WTC11 (cell line): ENCODE measurements around the gene SDHAF2. TPM values are rescaled to one million over a fixed set of nuclear protein-coding genes. Genes with fewer than 3 reads are reported as not detected.

ENCODE experiments used
- ATAC-seq: fragments of 200-7000 bp; cut with Tn5 transposase; 2 replicates; pipeline ENCODE4 v1.10.0; 2021; ENCODE audit warnings: mild to moderate bottlenecking, moderate library complexity
- CTCF ChIA-PET: fragments of 300-600 bp; sonication (Branson Sonifier 250); formaldehyde crosslinking; loops from one replicate; lab custom pipeline; 2021; ENCODE audit warnings: antibody characterized with exemption; lab: Charles Lee
- POLR2A ChIA-PET: fragments of 350-600 bp; sonication (Branson Sonifier 250); formaldehyde crosslinking; loops from one replicate; lab custom pipeline; 2021; ENCODE audit warnings: antibody characterized with exemption; lab: Charles Lee
- DNase-seq: peaks from one replicate; pipeline ENCODE4 v3.0.0; 2021; ENCODE audit warnings: low spot score
- H3K27ac Mint-ChIP-seq: 2 replicates; pipeline ENCODE4 v1.8.0; 2021; ENCODE audit warnings: mixed read lengths
- H3K27me3 Mint-ChIP-seq: 2 replicates; pipeline ENCODE4 v1.8.0; 2021; ENCODE audit warnings: low read depth, mild to moderate bottlenecking, moderate library complexity, mixed read lengths
- H3K36me3 Mint-ChIP-seq: 2 replicates; pipeline ENCODE4 v1.8.0; 2021; ENCODE audit warnings: mixed read lengths
- H3K4me1 Mint-ChIP-seq: 2 replicates; pipeline ENCODE4 v1.8.0; 2022; ENCODE audit warnings: mixed read lengths
- H3K4me3 Mint-ChIP-seq: 2 replicates; pipeline ENCODE4 v1.8.0; 2021; ENCODE audit warnings: mild to moderate bottlenecking, moderate library complexity, mixed read lengths
- H3K9me3 Mint-ChIP-seq: 2 replicates; pipeline ENCODE4 v1.8.0; 2021; ENCODE audit warnings: mixed read lengths
- ATF2 ChIP-seq: sonication (generic); formaldehyde crosslinking; IDR thresholded peaks from 2 replicates; pipeline ENCODE4 v1.8.1; 2022; ENCODE audit warnings: low read depth, missing genetic modification reagents, borderline replicate concordance
- CBFB ChIP-seq: sonication (generic); formaldehyde crosslinking; IDR thresholded peaks from 2 replicates; pipeline ENCODE4 v1.8.1; 2022; ENCODE audit warnings: mild to moderate bottlenecking, low read depth, missing genetic modification reagents
- CREB1 ChIP-seq: sonication (generic); formaldehyde crosslinking; IDR thresholded peaks from 2 replicates; pipeline ENCODE4 v1.8.0; 2023; ENCODE audit warnings: mild to moderate bottlenecking, missing genetic modification reagents
- FOXJ3 ChIP-seq: sonication (generic); formaldehyde crosslinking; IDR thresholded peaks from 2 replicates; pipeline ENCODE4 v1.9.0; 2021; ENCODE audit warnings: missing genetic modification reagents, mild to moderate bottlenecking, borderline replicate concordance
- FOXK1 ChIP-seq: sonication (generic); formaldehyde crosslinking; IDR thresholded peaks from 2 replicates; pipeline ENCODE4 v1.8.0; 2022; ENCODE audit warnings: mild to moderate bottlenecking, moderate library complexity, missing genetic modification reagents
- GRHL2 ChIP-seq: fragments of 250-450 bp; sonication (Bioruptor Pico); IDR thresholded peaks from 2 replicates; pipeline ENCODE4 v1.8.0; 2022; ENCODE audit warnings: mild to moderate bottlenecking, moderate library complexity; ENCODE audit not compliant: insufficient replicate concordance, severe bottlenecking
- GTF2I ChIP-seq: fragments of 250-450 bp; sonication (Bioruptor Pico); conservative IDR thresholded peaks from 2 replicates; pipeline ENCODE4 v1.4.0; 2021; ENCODE audit warnings: mild to moderate bottlenecking
- KAT7 ChIP-seq: sonication (generic); formaldehyde crosslinking; IDR thresholded peaks from 2 replicates; pipeline ENCODE4 v1.8.1; 2023; ENCODE audit warnings: missing genetic modification reagents, mild to moderate bottlenecking, borderline replicate concordance
- MYBL2 ChIP-seq: sonication (generic); formaldehyde crosslinking; IDR thresholded peaks from 2 replicates; pipeline ENCODE4 v1.8.1; 2023; ENCODE audit warnings: mild to moderate bottlenecking, moderate library complexity, missing genetic modification reagents
- PREB ChIP-seq: sonication (generic); formaldehyde crosslinking; IDR thresholded peaks from 2 replicates; pipeline ENCODE4 v1.8.1; 2022; ENCODE audit warnings: mild to moderate bottlenecking, missing genetic modification reagents, moderate library complexity, borderline replicate concordance
- RELA ChIP-seq: sonication (generic); formaldehyde crosslinking; IDR thresholded peaks from 2 replicates; pipeline ENCODE4 v1.8.1; 2022; ENCODE audit warnings: missing genetic modification reagents, mild to moderate bottlenecking, borderline replicate concordance
- RORB ChIP-seq: fragments of 250-450 bp; sonication (Bioruptor Pico); IDR thresholded peaks from 2 replicates; pipeline ENCODE4 v1.9.0; 2021; ENCODE audit warnings: mild to moderate bottlenecking
- SOX15 ChIP-seq: fragments of 250-450 bp; sonication (Bioruptor Pico); IDR thresholded peaks from 2 replicates; pipeline ENCODE4 v1.9.0; 2021; ENCODE audit warnings: mild to moderate bottlenecking
- TEAD1 ChIP-seq: sonication (generic); formaldehyde crosslinking; IDR thresholded peaks from 2 replicates; pipeline ENCODE4 v1.8.0; 2022; ENCODE audit warnings: mild to moderate bottlenecking, missing genetic modification reagents
- TP53 ChIP-seq: sonication (generic); formaldehyde crosslinking; IDR thresholded peaks from 2 replicates; pipeline ENCODE4 v1.8.1; 2023; ENCODE audit warnings: mild to moderate bottlenecking, missing genetic modification reagents
- ZBTB21 ChIP-seq: sonication (generic); formaldehyde crosslinking; IDR thresholded peaks from 2 replicates; pipeline ENCODE4 v1.8.1; 2023; ENCODE audit warnings: mild to moderate bottlenecking, missing genetic modification reagents, borderline replicate concordance
- ZNF138 ChIP-seq: sonication (generic); formaldehyde crosslinking; conservative IDR thresholded peaks from 2 replicates; pipeline ENCODE4 v1.8.1; 2022; ENCODE audit warnings: mild to moderate bottlenecking, moderate library complexity, missing genetic modification reagents
- ZNF281 ChIP-seq: sonication (generic); formaldehyde crosslinking; IDR thresholded peaks from 2 replicates; pipeline ENCODE4 v1.8.0; 2023; ENCODE audit warnings: mild to moderate bottlenecking, missing genetic modification reagents
- total RNA-seq: library from RNA; stranded (reverse); gene quantifications from 3 replicates; pipeline ENCODE4 v1.2.3, GENCODE V29; 2021

The SDHAF2 gene
- total RNA-seq, 1 experiment from 2014 or later = 36.5 TPM

GRCh38 chr11:61417670-61418069 lies 12.3 kb upstream of the SDHAF2 start:
- POLR2A ChIA-PET = interaction anchor here (0.8 kb wide), 1 partner anchor 16 kb away, joined by 3 read pairs; no protein-coding TSS in a partner anchor
- Mint-ChIP-seq H3K27ac (no peak overlapping the region), H3K4me1 (no peaks in the 10 kb centered on the region), H3K27me3 (no peaks in the 10 kb centered on the region), H3K4me3 (no peak overlapping the region), H3K9me3 (no peaks in the 10 kb centered on the region), H3K36me3 (peaks cover 92% of the 10 kb centered on the region)
- ATAC-seq (no peak), DNase-seq (no peak)
- TF ChIP-seq GTF2I = no peak
- TF ChIP-seq ATF2 = no peak
- TF ChIP-seq FOXK1 (CRISPR knock-in tag) = no peak
- CTCF ChIA-PET = interaction anchor here (0.7 kb wide), 1 partner anchor 11 kb away, joined by 3 read pairs; no protein-coding TSS in a partner anchor

GRCh38 chr11:61418136-61418535 lies 11.8 kb upstream of the SDHAF2 start:
- POLR2A ChIA-PET = no interaction called here
- H3K36me3 Mint-ChIP-seq = peaks cover 89% of the 10 kb centered on the region
- CTCF ChIA-PET = no interaction called here
- no peaks in the 10 kb centered on the region for H3K27me3 Mint-ChIP-seq
- H3K27ac Mint-ChIP-seq = no peak overlapping the region
- no peak for ATAC-seq
- H3K9me3 Mint-ChIP-seq = no peaks in the 10 kb centered on the region
- H3K4me1 Mint-ChIP-seq = no peaks in the 10 kb centered on the region
- TF ChIP-seq PREB (CRISPR knock-in tag) (no peak), TEAD1 (CRISPR knock-in tag) (no peak), ZNF281 (no peak), CREB1 (CRISPR knock-in tag) (no peak), KAT7 (CRISPR knock-in tag) (no peak), ZBTB21 (CRISPR knock-in tag) (no peak)
- DNase-seq = no peak
- no peak overlapping the region for H3K4me3 Mint-ChIP-seq

- ChIA-PET CTCF (interaction anchor here (1.2 kb wide), 1 partner anchor 24 kb away, joined by 5 read pairs; no protein-coding TSS in a partner anchor), POLR2A (interaction anchor here (0.7 kb wide), 1 partner anchor 670 kb away, joined by 4 read pairs; no protein-coding TSS in a partner anchor)
- Mint-ChIP-seq H3K27ac (no peak overlapping the region), H3K36me3 (peaks cover 85% of the 10 kb centered on the region), H3K4me3 (no peak overlapping the region), H3K9me3 (no peaks in the 10 kb centered on the region), H3K27me3 (no peaks in the 10 kb centered on the region), H3K4me1 (no peaks in the 10 kb centered on the region)
- ATAC-seq = no peak
- no peak for DNase-seq
- no peak for TF ChIP-seq CBFB (CRISPR knock-in tag)
- no peak for TF ChIP-seq ZNF138
- TF ChIP-seq TP53 (CRISPR knock-in tag) = no peak
- no peak for TF ChIP-seq RORB (CRISPR knock-in tag)
- TF ChIP-seq GRHL2 (CRISPR knock-in tag) = no peak
- TF ChIP-seq RELA (CRISPR knock-in tag) = no peak
- TF ChIP-seq SOX15 (CRISPR knock-in tag) = no peak
- TF ChIP-seq MYBL2 (CRISPR knock-in tag) = no peak
- TF ChIP-seq FOXJ3 (CRISPR knock-in tag) = no peak
These were observed 7.7 kb upstream of the SDHAF2 start for GRCh38 chr11:61422226-61422625.
